Measurements from ENCODE around the gene TMTC3.

The TMTC3 gene

GRCh38 chr12:88219861-88220260 lies 77.8 kb downstream of the TMTC3 start:
- Histone ChIP-seq H3K4me1 (ENCODE audit: control insufficient read depth, insufficient read depth, low read length) (no peaks in the 10 kb centered on the region), H3K27me3 (ENCODE audit: control insufficient read depth, insufficient read depth, low read length) (no peaks in the 10 kb centered on the region), H3K4me3 (ENCODE audit: low read length) (no peak overlapping the region), H3K9me3 (ENCODE audit: control insufficient read depth, insufficient read depth, low read length) (no peaks in the 10 kb centered on the region), H3K27ac (ENCODE audit: low read length) (no peak overlapping the region), H3K36me3 (ENCODE audit: control insufficient read depth, insufficient read depth, low read length) (no peaks in the 10 kb centered on the region)
- no peak for DNase-seq (ENCODE audit: low read depth, low spot score)

GRCh38 chr12:88223519-88223918 lies 81.4 kb downstream of the TMTC3 start:
- H3K4me1 ChIP-seq (ENCODE audit: control insufficient read depth, insufficient read depth, low read length), result no peaks in the 10 kb centered on the region
- no peaks in the 10 kb centered on the region for H3K9me3 ChIP-seq (ENCODE audit: control insufficient read depth, insufficient read depth, low read length)
- H3K36me3 ChIP-seq (ENCODE audit: control insufficient read depth, insufficient read depth, low read length), result no peaks in the 10 kb centered on the region
- DNase-seq (ENCODE audit: low read depth, low spot score), result no peak
- no peak overlapping the region for H3K27ac ChIP-seq (ENCODE audit: low read length)
- no peak overlapping the region for H3K4me3 ChIP-seq (ENCODE audit: low read length)
- no peaks in the 10 kb centered on the region for H3K27me3 ChIP-seq (ENCODE audit: control insufficient read depth, insufficient read depth, low read length)

GRCh38 chr12:88225776-88226175 lies 83.7 kb downstream of the TMTC3 start:
- Histone ChIP-seq H3K27me3 (ENCODE audit: control insufficient read depth, insufficient read depth, low read length) (no peaks in the 10 kb centered on the region), H3K27ac (ENCODE audit: low read length) (no peak overlapping the region), H3K36me3 (ENCODE audit: control insufficient read depth, insufficient read depth, low read length) (no peaks in the 10 kb centered on the region), H3K9me3 (ENCODE audit: control insufficient read depth, insufficient read depth, low read length) (no peaks in the 10 kb centered on the region), H3K4me1 (ENCODE audit: control insufficient read depth, insufficient read depth, low read length) (no peaks in the 10 kb centered on the region), H3K4me3 (ENCODE audit: low read length) (no peak overlapping the region)
- DNase-seq (ENCODE audit: low read depth, low spot score), result no peak

GRCh38 chr12:88227263-88227662 lies 85.2 kb downstream of the TMTC3 start:
- Histone ChIP-seq H3K27ac (ENCODE audit: low read length) (no peak overlapping the region), H3K9me3 (ENCODE audit: control insufficient read depth, insufficient read depth, low read length) (no peaks in the 10 kb centered on the region), H3K4me1 (ENCODE audit: control insufficient read depth, insufficient read depth, low read length) (no peaks in the 10 kb centered on the region), H3K36me3 (ENCODE audit: control insufficient read depth, insufficient read depth, low read length) (no peaks in the 10 kb centered on the region), H3K27me3 (ENCODE audit: control insufficient read depth, insufficient read depth, low read length) (no peaks in the 10 kb centered on the region), H3K4me3 (ENCODE audit: low read length) (no peak overlapping the region)
- no peak for DNase-seq (ENCODE audit: low read depth, low spot score)
- WGBS (ENCODE audit: insufficient coverage, insufficient read length), result no CpG with 5 or more reads among the region's 7 CpGs

- no peaks in the 10 kb centered on the region for H3K27me3 ChIP-seq (ENCODE audit: control insufficient read depth, insufficient read depth, low read length)
- no peaks in the 10 kb centered on the region for H3K36me3 ChIP-seq (ENCODE audit: control insufficient read depth, insufficient read depth, low read length)
- H3K27ac ChIP-seq (ENCODE audit: low read length), result no peak overlapping the region
- no peak for DNase-seq (ENCODE audit: low read depth, low spot score)
- H3K4me1 ChIP-seq (ENCODE audit: control insufficient read depth, insufficient read depth, low read length), result no peaks in the 10 kb centered on the region
- H3K9me3 ChIP-seq (ENCODE audit: control insufficient read depth, insufficient read depth, low read length), result no peaks in the 10 kb centered on the region
- WGBS (ENCODE audit: insufficient coverage, insufficient read length), result no CpG with 5 or more reads among the region's 12 CpGs
- H3K4me3 ChIP-seq (ENCODE audit: low read length), result no peak overlapping the region
These were observed 85.8 kb downstream of the TMTC3 start for GRCh38 chr12:88227871-88228270.

GRCh38 chr12:88228720-88229119 lies 86.6 kb downstream of the TMTC3 start:
- Histone ChIP-seq H3K4me3 (ENCODE audit: low read length) (no peak overlapping the region), H3K36me3 (ENCODE audit: control insufficient read depth, insufficient read depth, low read length) (no peaks in the 10 kb centered on the region), H3K27me3 (ENCODE audit: control insufficient read depth, insufficient read depth, low read length) (no peaks in the 10 kb centered on the region), H3K4me1 (ENCODE audit: control insufficient read depth, insufficient read depth, low read length) (no peaks in the 10 kb centered on the region), H3K27ac (ENCODE audit: low read length) (no peak overlapping the region), H3K9me3 (ENCODE audit: control insufficient read depth, insufficient read depth, low read length) (no peaks in the 10 kb centered on the region)
- no CpG with 5 or more reads among the region's 4 CpGs for WGBS (ENCODE audit: insufficient coverage, insufficient read length)
- DNase-seq (ENCODE audit: low read depth, low spot score), result no peak

GRCh38 chr12:88230271-88230670 lies 88.2 kb downstream of the TMTC3 start:
- Histone ChIP-seq H3K27ac (ENCODE audit: low read length) (no peak overlapping the region), H3K4me3 (ENCODE audit: low read length) (no peak overlapping the region), H3K36me3 (ENCODE audit: control insufficient read depth, insufficient read depth, low read length) (no peaks in the 10 kb centered on the region), H3K4me1 (ENCODE audit: control insufficient read depth, insufficient read depth, low read length) (no peaks in the 10 kb centered on the region), H3K27me3 (ENCODE audit: control insufficient read depth, insufficient read depth, low read length) (no peaks in the 10 kb centered on the region), H3K9me3 (ENCODE audit: control insufficient read depth, insufficient read depth, low read length) (no peaks in the 10 kb centered on the region)
- WGBS (ENCODE audit: insufficient coverage, insufficient read length), result 100% methylated on average over 1 of the region's 2 CpGs
- no peak for DNase-seq (ENCODE audit: low read depth, low spot score)

GRCh38 chr12:88235183-88235833 lies 93.2 kb downstream of the TMTC3 start:
- Histone ChIP-seq H3K27ac (ENCODE audit: low read length) (no peak overlapping the region), H3K4me3 (ENCODE audit: low read length) (no peak overlapping the region), H3K4me1 (ENCODE audit: control insufficient read depth, insufficient read depth, low read length) (no peaks in the 10 kb centered on the region), H3K9me3 (ENCODE audit: control insufficient read depth, insufficient read depth, low read length) (no peaks in the 10 kb centered on the region), H3K36me3 (ENCODE audit: control insufficient read depth, insufficient read depth, low read length) (no peaks in the 10 kb centered on the region), H3K27me3 (ENCODE audit: control insufficient read depth, insufficient read depth, low read length) (no peaks in the 10 kb centered on the region)
- no CpG with 5 or more reads among the region's 7 CpGs for WGBS (ENCODE audit: insufficient coverage, insufficient read length)
- DNase-seq (ENCODE audit: low read depth, low spot score), result no peak

- Histone ChIP-seq H3K4me3 (ENCODE audit: low read length) (no peak overlapping the region), H3K4me1 (ENCODE audit: control insufficient read depth, insufficient read depth, low read length) (no peaks in the 10 kb centered on the region), H3K27ac (ENCODE audit: low read length) (no peak overlapping the region), H3K9me3 (ENCODE audit: control insufficient read depth, insufficient read depth, low read length) (no peaks in the 10 kb centered on the region), H3K27me3 (ENCODE audit: control insufficient read depth, insufficient read depth, low read length) (no peaks in the 10 kb centered on the region), H3K36me3 (ENCODE audit: control insufficient read depth, insufficient read depth, low read length) (no peaks in the 10 kb centered on the region)
- DNase-seq (ENCODE audit: low read depth, low spot score), result no peak
These were observed 95.8 kb downstream of the TMTC3 start for GRCh38 chr12:88237954-88238353.

GRCh38 chr12:88238406-88238805 lies 96.3 kb downstream of the TMTC3 start:
- Histone ChIP-seq H3K4me1 (ENCODE audit: control insufficient read depth, insufficient read depth, low read length) (no peaks in the 10 kb centered on the region), H3K4me3 (ENCODE audit: low read length) (no peak overlapping the region), H3K9me3 (ENCODE audit: control insufficient read depth, insufficient read depth, low read length) (no peaks in the 10 kb centered on the region), H3K36me3 (ENCODE audit: control insufficient read depth, insufficient read depth, low read length) (no peaks in the 10 kb centered on the region), H3K27me3 (ENCODE audit: control insufficient read depth, insufficient read depth, low read length) (no peaks in the 10 kb centered on the region), H3K27ac (ENCODE audit: low read length) (no peak overlapping the region)
- no CpG with 5 or more reads among the region's 1 CpG for WGBS (ENCODE audit: insufficient coverage, insufficient read length)
- no peak for DNase-seq (ENCODE audit: low read depth, low spot score)

GRCh38 chr12:88241862-88242570 lies 99.9 kb downstream of the TMTC3 start:
- Histone ChIP-seq H3K4me3 (ENCODE audit: low read length) (no peak overlapping the region), H3K27ac (ENCODE audit: low read length) (no peak overlapping the region), H3K4me1 (ENCODE audit: control insufficient read depth, insufficient read depth, low read length) (no peaks in the 10 kb centered on the region; the same call in 1 of the 2 replicates), H3K9me3 (ENCODE audit: control insufficient read depth, insufficient read depth, low read length) (no peaks in the 10 kb centered on the region), H3K27me3 (ENCODE audit: control insufficient read depth, insufficient read depth, low read length) (no peaks in the 10 kb centered on the region), H3K36me3 (ENCODE audit: control insufficient read depth, insufficient read depth, low read length) (no peaks in the 10 kb centered on the region)
- no peak for DNase-seq (ENCODE audit: low read depth, low spot score)
- WGBS (ENCODE audit: insufficient coverage, insufficient read length), result no CpG with 5 or more reads among the region's 4 CpGs

Measured in iPS DF 6.9 (cell line).